ENCODE data around the gene ROGDI. TPM values are rescaled to one million over a fixed set of nuclear protein-coding genes. Genes with fewer than 3 reads are reported as not detected.

ROGDI gene
- 11.2 to 14.4 TPM (median 13.6 TPM) in 5 replicates for total RNA-seq (2022; extraction: Qiagen RNA extraction)

GRCh38 chr16:4801962-4802658 is at the start of gene ROGDI:
Gene ROGDI (minus strand): TSS chr16:4802633. CDS start chr16:4802571, 62 bp downstream.

GRCh38 chr16:4846901-4847773 is 44.7 kb upstream of the ROGDI start, which contains the start of the genes GLYR1 and UBN1:
Gene GLYR1 (minus strand): TSS chr16:4847288. CDS start chr16:4847265, 23 bp downstream.
Gene UBN1 (plus strand): TSS chr16:4847481. CDS start chr16:4852918, 5,437 bp downstream.

GRCh38 chr16:4795181-4795827 is 7.1 kb downstream of the ROGDI start, which contains the start of gene SMIM22:
Gene SMIM22 (plus strand): TSS chr16:4795369. CDS start chr16:4795735, 366 bp downstream.

GRCh38 chr16:4787627-4788482 is 14.6 kb downstream of the ROGDI start, which contains the start of gene SEPTIN12:
Gene SEPTIN12 (minus strand): TSS chr16:4788345. CDS start chr16:4787645, 700 bp downstream.

GRCh38 chr16:4766875-4767628 is 35.4 kb downstream of the ROGDI start, which contains the start of gene ZNF500:
Gene ZNF500 (minus strand): TSS chr16:4767162. CDS start chr16:4765978, 1,184 bp downstream.

Other genes starting within 250 kb of the ROGDI start
- gene C16orf96, start 246.3 kb downstream of the ROGDI start, total RNA-seq (2022; extraction: Qiagen RNA extraction) = 0.05 to 0.08 TPM (median 0.06 TPM) in 4 of 5 replicates, not detected in the other
- 36.7 to 60.9 TPM (median 55.0 TPM) in 5 replicates for gene UBALD1, start 187.7 kb downstream of the ROGDI start, total RNA-seq (2022; extraction: Qiagen RNA extraction)
- 40.2 to 44.2 TPM (median 42.4 TPM) in 5 replicates for gene MGRN1, start 177.8 kb downstream of the ROGDI start, total RNA-seq (2022; extraction: Qiagen RNA extraction)
- gene NUDT16L1, start 109.1 kb downstream of the ROGDI start, total RNA-seq (2022; extraction: Qiagen RNA extraction) = 16.6 to 27.4 TPM (median 24.5 TPM) in 5 replicates
- 23.9 to 26.1 TPM (median 25.7 TPM) in 5 replicates for gene ANKS3, start 68.4 kb downstream of the ROGDI start, total RNA-seq (2022; extraction: Qiagen RNA extraction)
- gene DNAAF8, start 68.1 kb downstream of the ROGDI start, total RNA-seq (2022; extraction: Qiagen RNA extraction) = 0.95 to 2.2 TPM (median 1.2 TPM) in 5 replicates
- gene ZNF500, start 35.5 kb downstream of the ROGDI start, total RNA-seq (2022; extraction: Qiagen RNA extraction) = 6.8 to 9.2 TPM (median 9.1 TPM) in 5 replicates
- not detected in 5 replicates for gene SEPTIN12, start 14.3 kb downstream of the ROGDI start, total RNA-seq (2022; extraction: Qiagen RNA extraction)
- not detected in 5 replicates for gene SMIM22, start 7.3 kb downstream of the ROGDI start, total RNA-seq (2022; extraction: Qiagen RNA extraction)
- 36.2 to 54.2 TPM (median 39.0 TPM) in 5 replicates for gene GLYR1, start 44.7 kb upstream of the ROGDI start, total RNA-seq (2022; extraction: Qiagen RNA extraction)
- 24.8 to 29.0 TPM (median 26.5 TPM) in 5 replicates for gene UBN1, start 44.8 kb upstream of the ROGDI start, total RNA-seq (2022; extraction: Qiagen RNA extraction)
- gene PPL, start 134.5 kb upstream of the ROGDI start, total RNA-seq (2022; extraction: Qiagen RNA extraction) = 4.0 to 5.6 TPM (median 4.9 TPM) in 5 replicates
- 0.01 to 0.03 TPM (median 0.02 TPM) in 4 of 5 replicates, not detected in the other for gene SEC14L5, start 155.7 kb upstream of the ROGDI start, total RNA-seq (2022; extraction: Qiagen RNA extraction)
- gene NAGPA, start 231.3 kb upstream of the ROGDI start, total RNA-seq (2022; extraction: Qiagen RNA extraction) = 13.4 to 18.1 TPM (median 17.5 TPM) in 5 replicates